Measurements from ENCODE around the gene TSPEAR.

TSPEAR gene

GRCh38 chr21:44463724-44464123 lies 247.6 kb downstream of the TSPEAR start:
- no peak for DNase-seq (ENCODE audit: low read depth)
- no peak overlapping the region for H3K4me3 ChIP-seq (ENCODE audit: low read depth, low read length)
- TF ChIP-seq CTCF (IDR thresholded peaks at IDR 0.05; ENCODE audit: low read depth, low read length) (no peak), MAX (IDR thresholded peaks at IDR 0.05; ENCODE audit: low read depth, low read length) (no peak), POLR2A (IDR thresholded peaks at IDR 0.05; ENCODE audit: extremely low read depth, insufficient read length) (no peak), MYC (IDR thresholded peaks at IDR 0.05; ENCODE audit: low read depth, low read length) (no peak)

GRCh38 chr21:44462834-44463200 lies 248.6 kb downstream of the TSPEAR start:
- no peak overlapping the region for H3K4me3 ChIP-seq (ENCODE audit: low read depth, low read length)
- no peak for DNase-seq (ENCODE audit: low read depth)
- no peak for TF ChIP-seq CTCF (IDR thresholded peaks at IDR 0.05; ENCODE audit: low read depth, low read length)
- TF ChIP-seq POLR2A (IDR thresholded peaks at IDR 0.05; ENCODE audit: extremely low read depth, insufficient read length): no peak
- no peak for TF ChIP-seq MAX (IDR thresholded peaks at IDR 0.05; ENCODE audit: low read depth, low read length)
- no peak for TF ChIP-seq MYC (IDR thresholded peaks at IDR 0.05; ENCODE audit: low read depth, low read length)

- TF ChIP-seq POLR2A (IDR thresholded peaks at IDR 0.05; ENCODE audit: extremely low read depth, insufficient read length) (no peak), MYC (IDR thresholded peaks at IDR 0.05; ENCODE audit: low read depth, low read length) (no peak), CTCF (IDR thresholded peaks at IDR 0.05; ENCODE audit: low read depth, low read length) (no peak), MAX (IDR thresholded peaks at IDR 0.05; ENCODE audit: low read depth, low read length) (no peak)
- DNase-seq (ENCODE audit: low read depth): no peak
- no peak overlapping the region for H3K4me3 ChIP-seq (ENCODE audit: low read depth, low read length)
Observed at GRCh38 chr21:44462086-44462833, 249.1 kb downstream of the TSPEAR start.

GRCh38 chr21:44461464-44462001 lies 249.8 kb downstream of the TSPEAR start:
- TF ChIP-seq POLR2A (IDR thresholded peaks at IDR 0.05; ENCODE audit: extremely low read depth, insufficient read length) (no peak), MAX (IDR thresholded peaks at IDR 0.05; ENCODE audit: low read depth, low read length) (no peak), CTCF (IDR thresholded peaks at IDR 0.05; ENCODE audit: low read depth, low read length) (no peak), MYC (IDR thresholded peaks at IDR 0.05; ENCODE audit: low read depth, low read length) (no peak)
- no peak overlapping the region for H3K4me3 ChIP-seq (ENCODE audit: low read depth, low read length)
- no peak for DNase-seq (ENCODE audit: low read depth)

GRCh38 chr21:44461005-44461404 lies 250.4 kb downstream of the TSPEAR start:
- no peak overlapping the region for H3K4me3 ChIP-seq (ENCODE audit: low read depth, low read length)
- no peak for DNase-seq (ENCODE audit: low read depth)
- TF ChIP-seq CTCF (IDR thresholded peaks at IDR 0.05; ENCODE audit: low read depth, low read length) (no peak), MYC (IDR thresholded peaks at IDR 0.05; ENCODE audit: low read depth, low read length) (no peak), POLR2A (IDR thresholded peaks at IDR 0.05; ENCODE audit: extremely low read depth, insufficient read length) (no peak), MAX (IDR thresholded peaks at IDR 0.05; ENCODE audit: low read depth, low read length) (no peak)

All from NB4 (cell line).